Urinary bladder (tissue), 4 donors: ENCODE results near the gene OR5AN1. TPM values are rescaled to one million over a fixed set of nuclear protein-coding genes. Genes with fewer than 3 reads are reported as not detected.
"Not testable (repeated sequence)": the region's sequence is repeated elsewhere in the genome, so short reads cannot be mapped to it uniquely, and the experiment has no call there.

Source experiments
- DNase-seq: peaks from one replicate; pipeline ENCODE4 v3.0.0-alpha.2; 2015; ENCODE audit errors: extremely low spot score
- H3K27ac ChIP-seq: one replicate; pipeline ENCODE4 v1.5.1; 2013; ENCODE audit warnings: low read depth, mild to moderate bottlenecking, moderate library complexity
- H3K36me3 ChIP-seq: one replicate; pipeline ENCODE4 v1.6.1; 2013; ENCODE audit warnings: mild to moderate bottlenecking, moderate library complexity; ENCODE audit not compliant: insufficient read depth
- H3K4me1 ChIP-seq: one replicate; pipeline ENCODE4 v1.6.1; 2013; ENCODE audit warnings: mild to moderate bottlenecking, moderate library complexity; ENCODE audit not compliant: insufficient read depth
- H3K4me3 ChIP-seq: one replicate; pipeline ENCODE4 v1.5.1; 2013; ENCODE audit warnings: low read depth, low read length
- WGBS: extraction: QIAGEN DNeasy Blood & Tissue Kit; methylation state at CpG from one replicate; pipeline ENCODE4 v1.1.7; 2013; 5-methylcytosine and 5-hydroxymethylcytosine counted together
- polyA plus RNA-seq: library from polyadenylated mRNA; stranded (reverse); fragments of 200-250 nt; gene quantifications from one replicate; pipeline ENCODE4 v1.2.3, GENCODE V29; 2013
- total RNA-seq: library from RNA; depleted of rRNA; stranded (reverse); fragments of >200 nt; gene quantifications from one replicate; pipeline ENCODE4 v1.2.3, GENCODE V29; 2014
- donor health status: healthy with polysubstance abuse.
- donor health status: healthy.

Gene OR5AN1
- not detected for total RNA-seq
- polyA plus RNA-seq, result not detected

- WGBS, result 67% methylated on average over 3 of the region's 3 CpGs
- no peaks in the 10 kb centered on the region for H3K4me1 ChIP-seq
- no peaks in the 10 kb centered on the region for H3K36me3 ChIP-seq
Observed at GRCh38 chr11:59358595-59358994, at the start of gene OR5AN1. OR5AN1 (plus strand) TSS chr11:59358895; CDS start chr11:59364459, 5,564 bp downstream.

GRCh38 chr11:59335001-59335400 is 23.7 kb upstream of the OR5AN1 start:
- DNase-seq, result no peak
- H3K27ac ChIP-seq, result no peak overlapping the region
- H3K4me3 ChIP-seq, result no peak overlapping the region
- no peaks in the 10 kb centered on the region for H3K4me1 ChIP-seq
- H3K36me3 ChIP-seq, result no peaks in the 10 kb centered on the region

More at GRCh38 chr11:59358595-59358994, at the start of gene OR5AN1:
- Histone ChIP-seq H3K27ac (no peak within 1 kb of the TSS), H3K4me3 (no peak within 1 kb of the TSS)
- no peak for DNase-seq

GRCh38 chr11:59336176-59336575 is 22.5 kb upstream of the OR5AN1 start:
- Histone ChIP-seq H3K4me3 (no peak overlapping the region), H3K36me3 (no peaks in the 10 kb centered on the region), H3K27ac (no peak overlapping the region), H3K4me1 (no peaks in the 10 kb centered on the region)
- WGBS, result 62% methylated on average over 5 of the region's 5 CpGs
- no peak for DNase-seq

GRCh38 chr11:59336931-59337330 is 21.8 kb upstream of the OR5AN1 start:
- Histone ChIP-seq H3K4me3 (no peak overlapping the region), H3K36me3 (no peaks in the 10 kb centered on the region), H3K4me1 (no peaks in the 10 kb centered on the region), H3K27ac (no peak overlapping the region)
- DNase-seq, result no peak

- not testable (repeated sequence) for H3K4me1 ChIP-seq, DNase-seq, H3K36me3 ChIP-seq, H3K27ac ChIP-seq, H3K4me3 ChIP-seq
- WGBS, result 78% methylated on average over 5 of the region's 5 CpGs
Observed at GRCh38 chr11:59349657-59350056, 9.0 kb upstream of the OR5AN1 start.

GRCh38 chr11:59355226-59355625 is 3.5 kb upstream of the OR5AN1 start:
- WGBS, result 75% methylated on average over 4 of the region's 4 CpGs
- H3K36me3 ChIP-seq, result no peaks in the 10 kb centered on the region
- no peak for DNase-seq
- no peak overlapping the region for H3K4me3 ChIP-seq
- no peak overlapping the region for H3K27ac ChIP-seq
- no peaks in the 10 kb centered on the region for H3K4me1 ChIP-seq

- 96% methylated on average over 1 of the region's 1 CpG for WGBS
Observed at GRCh38 chr11:59356561-59356960, 2.1 kb upstream of the OR5AN1 start.

GRCh38 chr11:59358020-59358419 is 675 bp upstream of the OR5AN1 start:
- Histone ChIP-seq H3K4me1 (no peaks in the 10 kb centered on the region), H3K36me3 (no peaks in the 10 kb centered on the region), H3K4me3 (no peak overlapping the region), H3K27ac (no peak overlapping the region)
- DNase-seq, result no peak

More at GRCh38 chr11:59356561-59356960, 2.1 kb upstream of the OR5AN1 start:
- Histone ChIP-seq H3K4me1 (no peaks in the 10 kb centered on the region), H3K27ac (no peak overlapping the region), H3K36me3 (no peaks in the 10 kb centered on the region), H3K4me3 (no peak overlapping the region)
- no peak for DNase-seq

- H3K36me3 ChIP-seq, result no peaks in the 10 kb centered on the region
- no peak overlapping the region for H3K4me3 ChIP-seq
- no peak for DNase-seq
- H3K27ac ChIP-seq, result no peak overlapping the region
- H3K4me1 ChIP-seq, result no peaks in the 10 kb centered on the region
Observed at GRCh38 chr11:59365232-59366018, 6.7 kb downstream of the OR5AN1 start.

- Histone ChIP-seq H3K36me3 (no peaks in the 10 kb centered on the region), H3K4me1 (no peaks in the 10 kb centered on the region), H3K4me3 (no peak overlapping the region), H3K27ac (no peak overlapping the region)
- DNase-seq, result no peak
- 53% methylated on average over 8 of the region's 8 CpGs for WGBS
Observed at GRCh38 chr11:59368238-59369022, 9.7 kb downstream of the OR5AN1 start.

GRCh38 chr11:59372324-59372723 is 13.6 kb downstream of the OR5AN1 start:
- 48% methylated on average over 3 of the region's 3 CpGs for WGBS
- not testable (repeated sequence) for H3K36me3 ChIP-seq, DNase-seq, H3K4me1 ChIP-seq, H3K4me3 ChIP-seq, H3K27ac ChIP-seq

- Histone ChIP-seq H3K4me3 (no peak overlapping the region), H3K36me3 (no peaks in the 10 kb centered on the region), H3K4me1 (no peaks in the 10 kb centered on the region), H3K27ac (no peak overlapping the region)
- DNase-seq, result no peak
- 50% methylated on average over 2 of the region's 2 CpGs for WGBS
Observed at GRCh38 chr11:59380263-59381059, 21.8 kb downstream of the OR5AN1 start.

GRCh38 chr11:59394186-59394585 is 35.5 kb downstream of the OR5AN1 start:
- H3K4me1 ChIP-seq, result no peaks in the 10 kb centered on the region
- H3K27ac ChIP-seq, result no peak overlapping the region
- H3K36me3 ChIP-seq, result no peaks in the 10 kb centered on the region
- no peak for DNase-seq
- H3K4me3 ChIP-seq, result no peak overlapping the region
